HG03520 (cell line): Measurements from ENCODE around the gene TCP11L2.

ENCODE experiments used
- ATAC-seq: cut with Tn5 transposase; IDR thresholded peaks from one replicate; pipeline ENCODE4 v1.9.1; 2021; ENCODE audit warnings: mild to moderate bottlenecking, moderate library complexity; ENCODE audit not compliant: unreplicated experiment

The TCP11L2 gene

DNA sequence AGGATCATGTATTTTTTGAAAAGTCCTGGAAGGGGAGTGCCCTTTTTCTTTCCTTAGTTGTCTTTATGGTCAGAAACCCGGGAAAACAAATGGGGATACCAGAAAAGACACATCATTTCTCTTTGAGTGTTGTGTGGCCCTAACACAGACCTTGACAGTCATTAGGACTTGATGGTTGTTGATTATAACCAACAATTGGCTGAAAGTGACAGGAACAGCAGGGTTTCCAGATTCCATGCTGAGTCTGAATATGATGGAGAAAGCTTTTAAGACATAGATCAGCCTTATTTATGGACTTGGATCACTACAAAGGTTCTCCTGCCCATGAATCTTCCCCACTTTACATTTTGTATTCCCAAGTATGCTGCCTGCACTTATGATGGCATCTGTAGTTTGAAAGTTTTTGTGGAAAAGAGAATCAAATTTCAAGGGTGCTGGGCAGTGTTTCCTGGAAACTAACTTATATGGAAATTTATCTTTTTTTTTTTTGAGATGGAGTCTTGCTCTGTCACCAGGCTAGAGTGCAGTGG, 85.4 kb downstream of the TCP11L2 start:
- ATAC-seq = no peak

DNA sequence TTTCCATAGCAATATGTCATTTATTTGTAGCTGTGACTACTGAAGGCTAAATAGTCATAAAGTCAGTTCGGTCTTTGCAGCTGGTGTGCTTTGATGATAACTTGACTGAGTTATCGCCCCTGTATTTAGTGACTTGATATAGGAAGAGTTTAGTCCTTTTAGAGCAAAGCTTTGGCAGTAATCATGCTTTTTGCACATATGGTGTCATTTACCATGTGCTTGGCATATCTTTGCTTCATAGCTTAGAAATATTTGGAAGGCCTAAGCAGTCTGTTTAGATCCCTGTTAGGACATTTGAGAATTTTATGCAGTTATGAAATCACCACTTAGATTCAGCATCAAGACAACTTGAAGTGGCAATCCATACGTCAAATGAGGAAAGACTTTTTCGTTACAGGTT, 86.6 kb downstream of the TCP11L2 start:
- no peak for ATAC-seq

DNA sequence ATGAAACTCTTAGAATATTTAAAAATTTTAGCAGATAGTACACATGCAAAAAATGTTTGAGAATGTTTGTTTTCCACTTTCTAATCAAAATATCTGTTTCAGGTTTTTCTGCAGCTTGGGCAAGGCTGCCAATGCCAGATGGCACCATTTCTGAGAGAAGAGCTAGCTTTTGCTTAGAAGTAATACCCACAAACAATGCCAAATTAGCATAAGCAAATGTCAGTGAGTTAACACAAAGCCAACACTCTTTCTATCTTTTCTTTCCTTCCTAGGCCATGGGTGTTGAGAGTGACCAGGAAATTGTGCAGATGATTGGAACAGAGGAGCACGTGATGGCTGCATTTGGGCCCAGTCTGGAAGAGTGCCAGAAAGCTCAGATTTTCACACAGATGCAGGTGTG, 90.2 kb downstream of the TCP11L2 start:
- ATAC-seq = no peak
